ENCODE results near the gene FBLN5.
A peak's percentile ranks its signal among the peaks of the same experiment; 100 is the strongest.

GRCh38 chr14:91872517-91873470 lies 74.7 kb downstream of the FBLN5 start:
- TF ChIP-seq, protein P1, sequence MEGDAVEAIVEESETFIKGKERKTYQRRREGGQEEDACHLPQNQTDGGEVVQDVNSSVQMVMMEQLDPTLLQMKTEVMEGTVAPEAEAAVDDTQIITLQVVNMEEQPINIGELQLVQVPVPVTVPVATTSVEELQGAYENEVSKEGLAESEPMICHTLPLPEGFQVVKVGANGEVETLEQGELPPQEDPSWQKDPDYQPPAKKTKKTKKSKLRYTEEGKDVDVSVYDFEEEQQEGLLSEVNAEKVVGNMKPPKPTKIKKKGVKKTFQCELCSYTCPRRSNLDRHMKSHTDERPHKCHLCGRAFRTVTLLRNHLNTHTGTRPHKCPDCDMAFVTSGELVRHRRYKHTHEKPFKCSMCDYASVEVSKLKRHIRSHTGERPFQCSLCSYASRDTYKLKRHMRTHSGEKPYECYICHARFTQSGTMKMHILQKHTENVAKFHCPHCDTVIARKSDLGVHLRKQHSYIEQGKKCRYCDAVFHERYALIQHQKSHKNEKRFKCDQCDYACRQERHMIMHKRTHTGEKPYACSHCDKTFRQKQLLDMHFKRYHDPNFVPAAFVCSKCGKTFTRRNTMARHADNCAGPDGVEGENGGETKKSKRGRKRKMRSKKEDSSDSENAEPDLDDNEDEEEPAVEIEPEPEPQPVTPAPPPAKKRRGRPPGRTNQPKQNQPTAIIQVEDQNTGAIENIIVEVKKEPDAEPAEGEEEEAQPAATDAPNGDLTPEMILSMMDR (IDR thresholded peaks at IDR 0.05), result no peak
- TF ChIP-seq POLR2AphosphoS5 (IDR thresholded peaks at IDR 0.05), result peak in 3 of 4 donors; percentile 60 to 74 (median 61)
- peak in 1 of 4 donors; percentile 32 for TF ChIP-seq EP300 (IDR thresholded peaks at IDR 0.05)

Data from sigmoid colon (tissue), 4 donors.